Keratinocyte (primary cell): Measurements from ENCODE around the gene KMT2C. TPM values are rescaled to one million over a fixed set of nuclear protein-coding genes. Genes with fewer than 3 reads are reported as not detected.

ENCODE experiments used
- DNase-seq: peaks from one replicate; pipeline ENCODE4 v3.0.0-alpha.2; 2011; ENCODE audit warnings: low read depth, missing footprints, low spot score
- FAIRE-seq: peaks from 2 replicates; lab custom pipeline; 2011; peaks lifted over from hg19 to GRCh38; lab: Jason Lieb, UNC
- H2AFZ ChIP-seq: 2 replicates; pipeline ENCODE4 v1.6.0; 2012; ENCODE audit warnings: low read length, control low read depth, inconsistent platforms; ENCODE audit not compliant: control insufficient read depth
- H3K27ac ChIP-seq: 2 replicates; pipeline ENCODE4 v1.5.1; 2011; ENCODE audit warnings: low read length; ENCODE audit not compliant: control insufficient read depth, insufficient read depth
- H3K27me3 ChIP-seq: 3 replicates; pipeline ENCODE4 v1.6.0; 2011; ENCODE audit warnings: low read length; ENCODE audit not compliant: control insufficient read depth, insufficient read depth; ENCODE audit errors: extremely low read depth
- H3K36me3 ChIP-seq, 2 experiments: 2 replicates in 1 of 2; 3 replicates in 1 of 2; pipeline ENCODE4 v1.5.1; 2011; ENCODE audit warnings: low read length in 2 of 2, mild to moderate bottlenecking in 1 of 2; ENCODE audit not compliant: control insufficient read depth in 2 of 2, insufficient read depth in 2 of 2; ENCODE audit errors: extremely low read depth in 1 of 2
- H3K4me1 ChIP-seq: 3 replicates; pipeline ENCODE4 v1.5.1; 2011; ENCODE audit warnings: low read length; ENCODE audit not compliant: control insufficient read depth, insufficient read depth; ENCODE audit errors: extremely low read depth
- H3K4me2 ChIP-seq: 3 replicates; pipeline ENCODE4 v1.6.0; 2011; ENCODE audit warnings: low read depth, low read length; ENCODE audit not compliant: control insufficient read depth, insufficient read depth; ENCODE audit errors: extremely low read depth
- H3K4me3 ChIP-seq, 3 experiments: fragments of 200-600 bp in 1 of 3; sonication (generic) in 1 of 3; 2 replicates in 2 of 3; 3 replicates in 1 of 3; pipeline ENCODE4 v1.5.1; 2011 to 2016; ENCODE audit warnings: low read length in 3 of 3, mild to moderate bottlenecking in 3 of 3, control low read depth in 2 of 3, inconsistent platforms in 1 of 3, low read depth in 1 of 3, mixed read lengths in 1 of 3, mixed run types in 1 of 3, moderate library complexity in 1 of 3; ENCODE audit not compliant: control insufficient read depth in 2 of 3, insufficient read depth in 2 of 3; ENCODE audit errors: extremely low read depth in 1 of 3
- H3K79me2 ChIP-seq: 2 replicates; pipeline ENCODE4 v1.6.0; 2012; ENCODE audit warnings: low read length; ENCODE audit not compliant: control insufficient read depth, insufficient read depth
- H3K9ac ChIP-seq: 3 replicates; pipeline ENCODE4 v1.6.0; 2011; ENCODE audit warnings: low read length; ENCODE audit not compliant: control insufficient read depth, insufficient read depth; ENCODE audit errors: extremely low read depth
- H3K9me1 ChIP-seq: 3 replicates; pipeline ENCODE4 v1.6.0; 2011; ENCODE audit warnings: low read length; ENCODE audit not compliant: control insufficient read depth, insufficient read depth; ENCODE audit errors: extremely low read depth
- H3K9me3 ChIP-seq: 2 replicates; pipeline ENCODE4 v1.5.1; 2012; ENCODE audit warnings: low read depth, low read length; ENCODE audit not compliant: control insufficient read depth
- H4K20me1 ChIP-seq: 3 replicates; pipeline ENCODE4 v1.6.0; 2011; ENCODE audit warnings: low read length; ENCODE audit not compliant: control insufficient read depth, insufficient read depth; ENCODE audit errors: extremely low read depth
- EZH2 ChIP-seq: IDR thresholded peaks from one replicate; pipeline ENCODE4 v1.6.1; 2012; ENCODE audit warnings: inconsistent platforms, mild to moderate bottlenecking, low read length, moderate library complexity
- dilution Hi-C: fragments of 300-500 bp; cut with MboI; formaldehyde crosslinking; loops from one replicate; pipeline ENCODE4 v1.7.0; 2020; ENCODE audit warnings: low sequenced_read_pairs; ENCODE audit not compliant: extremely low pct_ligation_motif_present
- polyA plus RNA-seq, 5 experiments: library from polyadenylated mRNA; depleted of rRNA in 3 of 5; stranded (reverse) in 3 of 5; stranded (forward) in 1 of 5; unstranded in 1 of 5; fragments of >200 nt; gene quantifications; 1 replicate in 1 of 5; 2 replicates in 3 of 5; 3 replicates in 1 of 5; pipeline versions ENCODE4 v1.2.1 to v1.2.3, GENCODE V29; 2011 to 2012; ENCODE audit warnings: missing spikeins in 2 of 5, low read depth in 1 of 5, low replicate concordance in 1 of 5
- TF ChIP-seq, protein P1 (sequence below), 3 experiments: IDR thresholded peaks in 1 of 3; conservative IDR thresholded peaks in 1 of 3; optimal IDR thresholded peaks in 1 of 3; 2 replicates in 2 of 3; 3 replicates in 1 of 3; pipeline versions ENCODE3 to v1.5.1; 2011; ENCODE audit warnings: low read length in 3 of 3, mild to moderate bottlenecking in 3 of 3, moderate library complexity in 2 of 3, control low read depth in 1 of 3, inconsistent platforms in 1 of 3; ENCODE audit not compliant: insufficient read depth in 2 of 3; ENCODE audit errors: extremely low read depth in 1 of 3

Gene KMT2C
- polyA plus RNA-seq, 1 donor (not counting 4 experiments of a cell fraction or from before 2014, with no cell fraction given), result 8.5 TPM

DNA sequence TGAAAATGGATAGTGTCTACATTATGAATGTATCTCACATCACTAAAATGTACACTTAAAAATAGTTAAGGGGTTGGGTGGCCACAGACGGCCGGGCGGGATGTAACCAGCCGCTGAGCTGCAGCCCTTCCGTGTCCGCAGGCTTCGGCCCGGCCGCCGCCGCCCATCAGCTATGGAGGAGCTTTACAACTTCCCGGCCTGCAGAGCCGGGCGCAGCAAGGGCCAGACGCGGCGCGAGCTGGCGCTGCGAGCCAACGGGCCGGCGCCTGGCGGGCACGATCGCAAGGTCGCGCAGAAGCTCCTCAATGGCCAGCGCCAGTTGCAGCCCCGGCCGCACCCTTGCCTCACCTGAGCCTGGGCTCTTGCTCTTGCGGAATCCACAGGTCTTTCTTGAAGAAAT, 69.1 kb downstream of the KMT2C start:
- Histone ChIP-seq H3K27me3 (no peaks in the 10 kb centered on the region), H3K9ac (no peak overlapping the region), H3K27ac (no peak overlapping the region), H3K9me1 (no peaks in the 10 kb centered on the region), H3K4me2 (no peak overlapping the region), H2AFZ (no peak overlapping the region), H3K4me3 (no peak overlapping the region), H3K4me1 (no peaks in the 10 kb centered on the region), H4K20me1 (peaks cover 3% of the 10 kb centered on the region), H3K9me3 (no peaks in the 10 kb centered on the region), H3K79me2 (peaks cover 93% of the 10 kb centered on the region), H3K36me3 (no peaks in the 10 kb centered on the region)
- FAIRE-seq (no peak), DNase-seq (no peak)
- TF ChIP-seq, protein P1, sequence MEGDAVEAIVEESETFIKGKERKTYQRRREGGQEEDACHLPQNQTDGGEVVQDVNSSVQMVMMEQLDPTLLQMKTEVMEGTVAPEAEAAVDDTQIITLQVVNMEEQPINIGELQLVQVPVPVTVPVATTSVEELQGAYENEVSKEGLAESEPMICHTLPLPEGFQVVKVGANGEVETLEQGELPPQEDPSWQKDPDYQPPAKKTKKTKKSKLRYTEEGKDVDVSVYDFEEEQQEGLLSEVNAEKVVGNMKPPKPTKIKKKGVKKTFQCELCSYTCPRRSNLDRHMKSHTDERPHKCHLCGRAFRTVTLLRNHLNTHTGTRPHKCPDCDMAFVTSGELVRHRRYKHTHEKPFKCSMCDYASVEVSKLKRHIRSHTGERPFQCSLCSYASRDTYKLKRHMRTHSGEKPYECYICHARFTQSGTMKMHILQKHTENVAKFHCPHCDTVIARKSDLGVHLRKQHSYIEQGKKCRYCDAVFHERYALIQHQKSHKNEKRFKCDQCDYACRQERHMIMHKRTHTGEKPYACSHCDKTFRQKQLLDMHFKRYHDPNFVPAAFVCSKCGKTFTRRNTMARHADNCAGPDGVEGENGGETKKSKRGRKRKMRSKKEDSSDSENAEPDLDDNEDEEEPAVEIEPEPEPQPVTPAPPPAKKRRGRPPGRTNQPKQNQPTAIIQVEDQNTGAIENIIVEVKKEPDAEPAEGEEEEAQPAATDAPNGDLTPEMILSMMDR (optimal IDR thresholded peaks at IDR 0.05 in 1 of 3, IDR thresholded peaks at IDR 0.05 in 1 of 3, conservative IDR thresholded peaks at IDR 0.05 in 1 of 3; ENCODE audit: extremely low read depth in 1 of 3, insufficient read depth in 2 of 3, low read length in 3 of 3), result no peak
- no peak for TF ChIP-seq EZH2
- dilution Hi-C loops, result no loop called here

DNA sequence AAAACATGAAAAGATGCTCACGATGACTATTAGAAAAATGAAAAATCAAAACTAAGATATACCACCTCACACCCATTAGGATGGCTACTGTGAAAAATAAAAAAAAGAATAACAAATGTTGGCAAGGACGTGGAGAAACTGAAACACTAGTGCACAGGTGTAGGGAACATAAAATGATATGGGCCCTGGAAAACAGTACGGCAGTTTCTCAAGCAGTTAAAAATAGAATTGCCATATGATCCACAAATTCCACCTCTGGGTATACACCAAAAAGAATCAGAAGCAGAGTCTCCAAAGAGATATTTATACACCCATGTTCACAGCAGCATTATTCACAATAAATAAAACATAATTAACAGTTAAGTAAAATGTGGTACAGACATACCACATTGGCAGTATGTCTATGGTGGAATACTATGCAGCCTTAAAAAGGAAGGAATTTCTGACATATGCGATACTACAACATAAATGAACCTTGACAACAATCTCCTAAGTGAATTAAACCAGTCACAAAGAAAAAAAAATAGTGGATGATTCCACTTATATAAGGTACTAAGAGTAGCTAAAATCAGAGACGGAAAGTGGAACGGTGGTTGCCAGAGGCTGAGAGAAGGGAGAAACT, 69.7 kb downstream of the KMT2C start:
- no peak overlapping the region for H2AFZ ChIP-seq
- DNase-seq, result no peak
- H3K27me3 ChIP-seq, result no peaks in the 10 kb centered on the region
- peaks cover 3% of the 10 kb centered on the region for H4K20me1 ChIP-seq
- H3K79me2 ChIP-seq, result peaks cover 88% of the 10 kb centered on the region
- dilution Hi-C loops, result no loop called here
- H3K9ac ChIP-seq, result no peak overlapping the region
- TF ChIP-seq EZH2, result no peak
- TF ChIP-seq, protein P1 (optimal IDR thresholded peaks at IDR 0.05 in 1 of 3, IDR thresholded peaks at IDR 0.05 in 1 of 3, conservative IDR thresholded peaks at IDR 0.05 in 1 of 3; ENCODE audit: extremely low read depth in 1 of 3, insufficient read depth in 2 of 3, low read length in 3 of 3), result no peak
- no peak overlapping the region for H3K4me2 ChIP-seq
- H3K27ac ChIP-seq, result no peak overlapping the region
- FAIRE-seq, result no peak
- no peaks in the 10 kb centered on the region for H3K36me3 ChIP-seq
- no peaks in the 10 kb centered on the region for H3K9me1 ChIP-seq
- H3K4me3 ChIP-seq, result no peak overlapping the region
- no peaks in the 10 kb centered on the region for H3K9me3 ChIP-seq
- H3K4me1 ChIP-seq, result no peaks in the 10 kb centered on the region
